HG03520 (cell line): ENCODE data around the gene USF2.

Experiments used
- ATAC-seq: cut with Tn5 transposase; IDR thresholded peaks from one replicate; pipeline ENCODE4 v1.9.1; 2021; ENCODE audit warnings: mild to moderate bottlenecking, moderate library complexity; ENCODE audit not compliant: unreplicated experiment

The USF2 gene

DNA sequence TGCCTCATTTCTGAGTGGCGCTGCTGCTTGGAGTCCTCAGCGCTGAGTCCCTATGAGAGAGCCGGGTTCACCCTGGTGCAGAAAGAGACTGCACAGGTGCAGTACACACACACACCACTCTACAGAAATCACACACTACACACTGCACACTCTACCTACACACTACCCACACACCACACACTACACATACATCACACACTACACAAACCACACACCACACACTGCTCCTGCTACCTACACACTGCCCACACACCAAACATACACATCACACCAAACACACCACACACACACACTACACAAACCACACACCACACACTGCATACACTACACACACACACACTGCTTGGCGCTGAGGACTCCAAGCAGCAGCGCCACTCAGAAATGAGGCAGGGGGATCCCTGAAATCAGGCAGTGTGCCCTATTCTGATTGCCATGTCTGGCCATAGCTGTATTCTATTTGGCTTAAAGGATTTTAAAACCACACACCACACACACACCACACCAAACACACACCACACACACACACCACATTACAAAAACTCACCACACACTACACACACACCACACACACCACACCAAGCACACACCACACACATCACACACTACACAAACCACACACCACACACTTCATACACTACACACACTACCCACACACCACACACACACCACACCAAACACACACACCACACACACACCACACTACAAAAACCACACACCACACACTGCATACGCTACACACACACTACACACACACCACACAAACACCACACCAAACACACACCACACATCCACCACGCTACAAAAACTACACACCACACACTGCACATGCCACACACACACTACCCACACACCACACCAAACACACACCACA is 28.1 kb downstream of the USF2 start:
- ATAC-seq = no peak

DNA sequence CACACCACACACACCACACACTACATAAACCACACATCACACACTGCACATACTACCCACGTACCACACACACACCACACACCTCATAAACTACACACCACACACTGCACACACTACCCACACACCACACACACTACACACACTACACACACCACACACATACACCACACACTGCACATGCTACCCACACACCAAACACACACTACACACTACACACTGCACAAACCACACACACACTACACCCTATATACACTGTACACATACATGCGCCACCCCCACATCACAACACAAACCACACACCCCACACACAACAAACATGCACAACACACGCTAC is 28.7 kb downstream of the USF2 start:
- no peak for ATAC-seq

DNA sequence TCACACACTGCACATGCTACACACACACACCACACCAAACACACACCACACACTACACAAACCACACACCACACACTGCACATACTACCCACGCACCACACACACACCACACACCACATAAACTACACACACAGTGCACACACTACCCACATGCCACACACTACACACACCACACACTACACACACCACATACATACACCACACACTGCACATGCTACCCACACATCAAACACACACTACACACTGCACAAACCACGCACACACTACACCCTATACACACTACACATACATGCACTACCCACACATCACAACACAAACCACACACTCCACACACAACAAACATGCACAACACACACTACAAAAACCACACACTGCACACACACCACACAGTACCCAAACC is 29.2 kb downstream of the USF2 start:
- no peak for ATAC-seq

DNA sequence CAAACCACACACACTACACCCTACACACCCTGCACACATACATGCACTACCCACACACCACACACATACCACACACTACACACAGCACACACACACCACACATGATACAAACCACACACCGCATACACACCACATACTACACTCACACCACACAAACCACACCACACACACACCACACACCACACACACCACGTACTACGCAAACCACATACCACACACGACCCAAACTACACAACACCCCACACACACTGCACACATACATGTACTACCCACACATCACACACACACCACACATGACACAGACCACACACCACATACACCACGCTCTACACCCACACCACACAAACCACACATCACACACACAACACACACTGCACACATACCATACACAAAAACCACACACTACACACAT is 29.8 kb downstream of the USF2 start:
- ATAC-seq = no peak

DNA sequence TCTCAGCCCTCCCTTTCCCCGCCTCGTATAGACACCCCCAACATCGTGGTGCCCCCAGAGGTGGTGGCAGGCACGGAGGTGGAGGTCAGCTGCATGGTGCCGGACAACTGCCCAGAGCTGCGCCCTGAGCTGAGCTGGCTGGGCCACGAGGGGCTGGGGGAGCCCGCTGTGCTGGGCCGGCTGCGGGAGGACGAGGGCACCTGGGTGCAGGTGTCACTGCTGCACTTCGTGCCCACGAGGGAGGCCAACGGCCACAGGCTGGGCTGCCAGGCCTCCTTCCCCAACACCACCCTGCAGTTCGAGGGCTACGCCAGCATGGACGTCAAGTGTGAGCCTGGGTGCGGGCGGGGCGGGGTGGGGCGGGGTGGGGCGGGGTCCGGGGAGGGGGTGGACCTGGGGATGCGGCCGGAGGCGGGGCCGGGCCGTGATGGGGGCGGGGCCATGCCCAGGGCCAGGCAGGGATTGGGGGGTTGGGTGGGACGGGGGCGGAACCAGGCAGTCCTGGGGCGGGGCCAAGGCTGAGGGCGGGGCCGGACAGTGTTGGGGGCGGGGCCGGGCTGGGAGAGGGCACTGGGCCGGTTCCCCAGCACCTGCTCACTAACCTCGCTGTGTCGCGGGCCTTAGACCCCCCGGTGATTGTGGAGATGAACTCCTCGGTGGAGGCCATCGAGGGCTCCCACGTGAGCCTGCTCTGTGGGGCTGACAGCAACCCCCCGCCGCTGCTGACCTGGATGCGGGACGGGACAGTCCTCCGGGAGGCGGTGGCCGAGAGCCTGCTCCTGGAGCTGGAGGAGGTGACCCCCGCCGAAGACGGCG is 31.0 kb downstream of the USF2 start:
- ATAC-seq = no peak

DNA sequence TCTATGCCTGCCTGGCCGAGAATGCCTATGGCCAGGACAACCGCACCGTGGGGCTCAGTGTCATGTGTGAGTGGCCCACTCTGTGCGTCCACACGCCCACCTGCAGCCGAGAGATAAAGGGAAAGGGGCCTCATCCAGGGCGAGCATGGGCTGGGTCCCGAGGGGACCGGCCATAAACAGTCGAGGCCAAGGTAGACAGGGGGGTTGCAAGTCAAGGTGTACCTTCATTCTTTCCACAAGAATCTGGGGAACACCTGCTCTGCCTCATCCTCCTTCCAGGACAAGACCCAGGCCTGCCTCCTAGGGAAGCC is 31.5 kb downstream of the USF2 start:
- no peak for ATAC-seq

DNA sequence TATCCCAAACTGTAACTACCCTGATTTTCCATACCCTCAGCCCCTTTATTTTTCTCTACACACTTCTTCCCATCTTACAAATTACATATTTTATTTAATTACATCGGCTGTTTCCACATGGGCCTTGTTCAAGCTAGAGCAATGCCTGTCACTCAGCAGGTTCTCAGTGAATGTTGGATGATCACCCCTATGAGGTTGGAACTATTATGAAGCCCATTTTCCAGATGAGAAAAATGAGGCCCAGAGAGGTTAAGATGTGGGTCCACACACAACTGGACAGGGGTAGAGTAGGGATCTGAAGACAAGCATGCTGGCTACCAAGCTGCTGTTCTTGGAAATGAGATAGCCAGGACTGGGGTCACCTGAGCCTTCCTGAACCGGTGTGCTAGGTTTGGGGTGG is 33.2 kb downstream of the USF2 start:
- no peak for ATAC-seq

DNA sequence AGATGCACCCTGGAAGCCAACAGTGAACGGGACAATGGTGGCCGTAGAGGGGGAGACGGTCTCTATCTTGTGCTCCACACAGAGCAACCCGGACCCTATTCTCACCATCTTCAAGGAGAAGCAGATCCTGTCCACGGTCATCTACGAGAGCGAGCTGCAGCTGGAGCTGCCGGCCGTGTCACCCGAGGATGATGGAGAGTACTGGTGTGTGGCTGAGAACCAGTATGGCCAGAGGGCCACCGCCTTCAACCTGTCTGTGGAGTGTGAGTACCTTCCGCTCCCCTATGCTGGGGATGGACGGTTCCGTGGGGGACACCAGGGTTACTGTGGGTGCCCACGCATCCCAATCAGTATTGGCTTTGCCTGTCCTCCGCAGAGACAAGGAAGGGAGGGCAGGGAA is 33.7 kb downstream of the USF2 start:
- no peak for ATAC-seq

DNA sequence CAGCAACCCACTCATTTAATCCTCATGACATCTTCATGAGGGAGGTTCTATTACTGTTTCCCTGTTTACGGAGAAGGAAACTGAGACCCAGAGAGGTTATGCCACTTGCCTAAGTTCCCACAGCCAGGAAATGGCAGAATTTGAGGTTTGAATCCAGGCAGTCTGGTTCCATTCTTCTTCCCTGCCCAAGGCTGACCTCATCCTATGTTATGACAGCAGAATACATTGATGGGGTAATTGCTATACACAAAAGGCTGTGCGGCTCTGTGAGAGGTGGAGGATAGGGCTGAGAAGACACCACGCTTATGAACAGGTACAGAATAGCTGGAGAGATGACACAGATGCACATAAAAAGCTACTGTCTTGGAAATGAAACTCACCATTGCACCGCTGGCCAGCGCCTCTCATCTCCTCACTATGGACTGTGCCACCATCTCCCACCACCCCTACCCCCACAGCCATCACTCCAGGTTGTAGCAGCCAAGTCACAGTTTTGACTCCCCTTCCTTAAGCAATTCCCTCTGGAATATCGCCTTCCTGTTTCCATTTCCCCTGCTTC is 34.7 kb downstream of the USF2 start:
- no peak for ATAC-seq

DNA sequence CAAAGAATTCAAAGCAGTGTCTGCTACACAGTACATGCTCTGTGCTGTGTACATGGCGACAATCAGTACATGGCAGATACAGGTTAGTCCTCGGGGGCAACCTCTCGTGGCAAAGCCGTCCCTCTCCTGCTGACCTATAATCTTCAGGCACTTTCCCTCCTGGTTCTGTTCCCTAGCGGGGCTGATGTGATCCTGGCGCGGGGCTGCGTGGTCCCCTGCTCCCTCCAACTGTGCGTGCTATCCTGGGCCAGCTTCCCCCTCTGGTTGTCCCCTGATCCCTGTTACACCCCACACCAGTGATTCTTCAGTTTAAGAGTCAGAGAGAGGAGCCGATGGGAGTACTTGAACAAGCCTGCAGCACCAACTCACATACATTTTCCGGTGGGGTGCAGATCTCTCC is 35.3 kb downstream of the USF2 start:
- no peak for ATAC-seq

DNA sequence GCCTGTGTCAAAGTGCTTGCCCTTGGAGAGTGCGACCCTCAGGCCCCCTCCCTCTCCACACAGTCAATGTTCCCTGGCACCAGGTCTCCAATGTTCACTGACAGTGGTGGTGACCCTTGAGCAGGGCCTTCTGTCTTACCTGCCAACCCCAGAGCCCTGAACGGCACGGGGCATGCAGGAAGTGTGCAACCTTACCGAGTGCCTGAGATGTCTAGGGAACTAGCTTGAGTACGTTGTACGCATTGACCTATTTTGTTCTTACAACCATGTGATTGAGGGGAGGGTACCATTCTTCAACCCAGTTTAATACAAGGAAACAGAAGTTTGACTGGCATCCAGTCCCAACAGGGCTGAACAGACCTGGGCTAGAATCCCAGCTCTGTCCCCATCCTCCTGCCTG is 36.4 kb downstream of the USF2 start:
- ATAC-seq = no peak

DNA sequence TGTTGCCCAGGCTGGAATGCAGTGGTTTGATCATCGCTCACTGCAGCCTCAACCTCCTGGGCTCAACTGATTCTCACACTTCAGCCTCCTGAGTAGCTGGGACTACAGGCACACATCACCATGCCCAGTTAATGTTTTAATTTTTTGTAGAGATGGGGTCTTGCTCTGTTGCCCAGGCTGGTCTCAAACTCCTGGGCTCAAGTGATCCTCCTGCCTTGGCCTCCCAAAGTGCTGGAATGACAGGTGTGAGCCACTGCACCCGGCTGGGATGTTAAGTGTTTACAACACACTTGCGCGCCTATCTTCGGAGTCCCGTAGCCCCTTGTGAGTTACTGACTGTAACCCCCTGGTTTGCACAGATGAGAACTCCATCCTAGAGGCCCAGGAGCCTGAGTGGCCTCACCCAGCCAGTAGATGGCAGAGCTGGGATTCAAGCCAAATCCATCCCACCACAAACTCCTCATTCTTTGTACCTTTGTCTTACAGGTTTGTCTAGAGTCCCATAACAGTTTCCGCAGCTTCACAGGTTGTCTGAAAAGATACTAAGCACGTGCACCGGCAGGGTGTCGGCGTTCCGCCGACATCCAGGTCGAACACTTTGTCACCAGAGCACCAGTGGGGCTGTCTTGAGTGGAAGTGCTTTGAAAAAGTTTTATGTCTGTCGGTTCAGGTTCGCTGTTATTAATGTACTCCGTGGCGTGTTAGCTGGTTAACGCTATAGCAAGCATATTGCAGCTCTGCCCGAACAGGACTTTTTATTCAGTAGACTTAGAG is 37.9 kb downstream of the USF2 start:
- no peak for ATAC-seq

DNA sequence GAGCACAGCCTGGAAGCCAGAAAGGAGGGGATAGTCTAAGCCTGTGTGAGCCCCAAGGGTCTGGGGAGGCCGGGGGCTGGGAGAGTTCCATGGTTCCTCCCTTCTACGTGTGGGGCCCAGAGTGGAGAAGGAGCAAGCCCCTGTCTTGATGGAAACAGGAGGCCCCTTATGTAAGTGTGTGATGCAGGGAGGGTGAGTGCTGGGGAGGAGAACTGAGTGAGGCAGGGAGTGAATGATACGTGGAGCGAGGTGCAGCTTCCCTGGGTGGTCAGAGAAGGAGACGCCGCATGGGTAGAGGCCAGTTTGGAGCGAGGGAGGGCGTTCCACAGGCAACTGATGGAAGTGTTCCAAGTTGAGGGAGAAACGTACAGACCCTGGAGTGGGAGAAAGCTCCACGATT is 39.2 kb downstream of the USF2 start:
- ATAC-seq = no peak

DNA sequence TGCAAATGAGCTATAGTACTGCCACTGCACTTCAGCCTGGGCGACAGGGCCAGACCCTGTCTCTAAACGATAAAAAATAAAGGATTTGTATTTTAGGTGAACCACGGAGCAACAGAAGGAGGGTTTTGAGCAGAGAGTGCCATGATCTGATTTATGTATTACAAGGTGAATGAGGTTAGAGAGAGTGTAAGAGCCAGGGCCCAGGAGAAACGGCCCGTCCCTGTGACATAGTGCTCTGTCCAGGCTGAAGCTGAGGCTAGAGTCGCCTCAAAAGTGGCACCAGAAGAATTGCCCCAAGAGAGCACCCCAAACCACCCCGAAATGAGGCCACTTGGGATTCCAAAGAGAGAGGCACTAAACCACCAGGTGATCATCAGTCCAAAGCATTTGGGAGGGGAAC is 40.1 kb downstream of the USF2 start:
- ATAC-seq = no peak

DNA sequence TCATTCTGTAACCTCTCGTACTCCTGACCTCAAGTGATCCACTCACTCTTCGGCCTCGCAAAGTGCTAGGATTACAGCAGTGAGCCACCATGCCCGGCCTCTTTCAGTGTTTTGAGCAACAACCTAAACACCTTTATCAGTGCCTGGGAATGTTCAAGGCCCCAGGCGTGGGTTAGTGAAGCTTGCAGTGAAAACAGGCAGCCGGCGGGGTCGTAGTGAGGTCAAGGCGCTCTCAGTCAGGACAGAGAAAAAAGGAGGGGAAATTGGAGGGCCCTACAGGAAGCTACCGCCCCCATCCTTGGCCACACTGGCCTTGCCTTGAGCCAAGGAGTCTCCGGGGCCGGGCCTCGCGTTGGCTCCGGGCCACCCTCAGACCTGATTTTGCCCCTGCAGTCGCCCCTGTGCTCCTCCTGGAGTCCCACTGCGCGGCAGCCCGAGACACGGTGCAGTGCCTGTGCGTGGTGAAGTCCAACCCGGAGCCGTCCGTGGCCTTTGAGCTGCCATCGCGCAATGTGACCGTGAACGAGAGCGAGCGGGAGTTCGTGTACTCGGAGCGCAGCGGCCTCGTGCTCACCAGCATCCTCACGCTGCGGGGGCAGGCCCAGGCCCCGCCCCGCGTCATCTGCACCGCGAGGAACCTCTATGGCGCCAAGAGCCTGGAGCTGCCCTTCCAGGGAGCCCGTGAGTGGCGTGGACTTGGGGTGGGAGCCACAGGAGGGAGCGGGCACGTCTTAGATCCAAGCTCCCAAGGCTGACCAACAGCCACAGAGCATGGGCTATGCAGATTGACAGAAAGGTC is 40.9 kb downstream of the USF2 start:
- ATAC-seq = no peak

DNA sequence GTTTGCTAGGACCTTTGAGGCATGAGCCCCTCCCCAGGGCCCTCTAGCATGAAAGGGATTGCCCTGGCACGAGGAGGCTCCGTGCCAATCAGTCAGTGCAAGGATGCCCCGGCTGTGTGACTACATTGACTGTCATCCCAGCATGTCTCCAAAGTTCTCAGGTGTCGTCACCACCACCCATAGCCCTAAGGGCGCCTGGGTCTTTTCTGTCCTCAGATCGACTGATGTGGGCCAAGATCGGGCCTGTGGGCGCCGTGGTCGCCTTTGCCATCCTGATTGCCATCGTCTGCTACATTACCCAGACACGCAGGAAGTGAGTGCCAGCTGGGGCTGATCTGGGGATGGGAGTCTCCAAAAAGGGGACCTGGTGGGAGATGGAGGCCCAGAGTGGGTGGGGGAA is 41.6 kb downstream of the USF2 start:
- no peak for ATAC-seq

DNA sequence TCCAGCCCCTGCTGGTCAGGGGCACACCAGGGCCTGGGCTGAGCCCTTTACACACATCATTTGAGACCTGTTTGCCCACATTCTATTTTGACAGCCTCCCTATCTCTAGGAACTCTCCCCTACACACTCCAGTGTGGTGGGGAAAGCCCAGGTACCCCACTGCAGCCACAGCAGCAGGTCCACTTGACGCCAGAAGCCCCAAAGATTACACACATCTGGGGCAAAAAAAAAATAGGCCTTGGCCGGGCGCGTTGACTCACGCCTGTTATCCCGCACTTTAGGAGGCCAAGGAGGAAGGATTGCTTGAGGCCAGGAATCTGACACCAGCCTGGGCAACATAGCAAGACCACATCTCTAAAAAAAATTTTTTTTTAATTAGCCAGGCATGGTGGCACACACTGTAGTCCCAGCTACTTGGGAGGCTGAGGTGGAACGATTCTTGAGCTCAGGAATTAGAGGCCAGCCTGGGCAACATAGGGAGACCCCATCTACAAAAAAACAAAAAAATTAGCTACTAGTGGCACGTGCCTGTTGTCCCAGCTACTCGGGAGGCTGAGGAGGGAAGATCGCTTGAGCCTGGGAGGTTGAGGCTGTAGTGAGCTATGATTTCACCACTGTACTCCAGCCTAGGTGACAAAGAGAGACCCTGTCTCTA is 42.2 kb downstream of the USF2 start:
- ATAC-seq = no peak

DNA sequence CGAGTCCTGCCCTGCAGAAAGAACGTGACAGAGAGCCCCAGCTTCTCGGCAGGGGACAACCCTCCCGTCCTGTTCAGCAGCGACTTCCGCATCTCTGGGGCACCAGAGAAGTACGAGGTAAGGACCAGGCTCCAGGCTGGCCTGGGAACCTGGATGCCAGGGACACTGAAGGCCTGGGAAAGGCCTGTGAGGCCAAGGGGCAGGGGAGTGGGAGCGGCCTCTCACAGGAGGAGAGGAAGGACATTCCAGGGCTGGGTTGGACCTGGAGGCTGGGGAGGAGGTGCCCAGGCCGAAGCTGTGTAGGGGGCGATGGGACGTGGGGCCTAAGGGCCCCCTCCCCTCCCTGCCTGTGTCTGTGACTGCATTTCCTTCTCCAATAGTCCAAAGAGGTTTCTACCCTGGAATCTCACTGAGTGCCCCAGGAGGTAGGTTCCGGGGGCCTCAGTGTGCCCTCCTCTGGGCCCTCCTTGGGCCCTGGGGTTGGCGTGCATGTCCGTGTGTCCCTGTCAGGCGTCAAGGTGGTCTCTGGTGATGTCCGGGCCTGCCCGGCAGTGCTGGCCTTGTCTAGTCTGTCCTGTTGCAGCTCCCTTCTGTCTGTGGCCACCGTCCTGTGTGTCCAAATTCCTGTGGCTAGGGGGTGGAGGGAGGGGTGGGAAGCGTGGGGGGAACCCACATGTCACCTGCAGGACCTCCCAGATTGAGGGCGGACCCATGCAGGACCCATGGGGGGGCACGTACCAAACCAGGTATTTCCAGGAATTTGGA is 43.3 kb downstream of the USF2 start:
- no peak for ATAC-seq

DNA sequence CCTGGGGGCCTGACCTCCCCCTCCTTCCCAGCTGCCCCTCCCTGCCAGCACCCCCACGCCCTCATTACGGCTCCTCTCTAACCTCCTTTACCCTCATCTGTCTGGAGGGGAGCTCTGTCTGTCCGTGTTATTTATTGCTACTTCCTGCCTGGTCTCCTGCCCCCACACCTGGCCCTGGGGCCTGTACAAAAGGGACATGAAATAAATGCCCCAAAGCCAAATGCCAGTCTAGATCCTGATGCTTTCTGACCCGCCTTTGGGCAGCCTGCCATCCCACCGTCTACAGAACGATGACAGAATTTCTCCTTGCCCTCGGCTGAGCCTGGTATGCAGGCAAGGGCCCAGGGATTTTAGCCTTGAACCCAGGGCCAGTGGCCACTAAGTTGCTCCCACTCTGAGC is 44.8 kb downstream of the USF2 start:
- ATAC-seq = no peak
